ENCODE data around the gene TRIM31. TPM values are rescaled to one million over a fixed set of nuclear protein-coding genes. Genes with fewer than 3 reads are reported as not detected.

TRIM31 gene
- total RNA-seq, 4 donors from 2014 or later = not detected

DNA sequence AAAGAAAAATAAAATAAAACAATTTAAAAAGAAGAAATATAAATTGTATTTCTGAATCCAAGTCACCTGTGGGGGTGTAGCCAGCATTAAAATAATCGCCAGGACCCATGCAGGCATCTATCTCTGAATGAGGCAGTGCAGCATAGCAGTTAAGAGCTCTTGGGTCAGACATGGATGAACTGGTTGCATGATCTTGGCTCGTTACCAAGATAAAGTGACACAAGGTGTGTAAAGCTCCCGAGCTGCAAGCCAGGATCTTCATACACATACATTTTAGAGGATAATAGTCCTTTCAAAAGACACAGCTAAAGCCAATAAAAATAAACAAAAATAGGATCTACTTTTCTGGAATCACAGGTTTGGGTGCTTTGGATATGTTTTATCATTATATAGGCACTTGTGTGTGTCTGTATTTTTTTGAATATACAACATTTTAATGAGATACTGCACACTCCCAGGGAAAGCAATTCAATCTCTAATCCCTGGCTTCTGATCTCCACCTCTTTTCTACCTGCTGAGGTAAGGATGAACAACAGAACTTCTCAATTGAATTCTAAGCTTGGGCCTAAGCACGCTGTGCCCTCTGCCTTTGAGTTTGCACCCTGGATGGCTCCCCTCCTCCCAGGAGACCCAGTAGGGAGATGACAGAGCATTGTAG lies 39.3 kb upstream of the TRIM31 start:
- TF ChIP-seq, protein P1, sequence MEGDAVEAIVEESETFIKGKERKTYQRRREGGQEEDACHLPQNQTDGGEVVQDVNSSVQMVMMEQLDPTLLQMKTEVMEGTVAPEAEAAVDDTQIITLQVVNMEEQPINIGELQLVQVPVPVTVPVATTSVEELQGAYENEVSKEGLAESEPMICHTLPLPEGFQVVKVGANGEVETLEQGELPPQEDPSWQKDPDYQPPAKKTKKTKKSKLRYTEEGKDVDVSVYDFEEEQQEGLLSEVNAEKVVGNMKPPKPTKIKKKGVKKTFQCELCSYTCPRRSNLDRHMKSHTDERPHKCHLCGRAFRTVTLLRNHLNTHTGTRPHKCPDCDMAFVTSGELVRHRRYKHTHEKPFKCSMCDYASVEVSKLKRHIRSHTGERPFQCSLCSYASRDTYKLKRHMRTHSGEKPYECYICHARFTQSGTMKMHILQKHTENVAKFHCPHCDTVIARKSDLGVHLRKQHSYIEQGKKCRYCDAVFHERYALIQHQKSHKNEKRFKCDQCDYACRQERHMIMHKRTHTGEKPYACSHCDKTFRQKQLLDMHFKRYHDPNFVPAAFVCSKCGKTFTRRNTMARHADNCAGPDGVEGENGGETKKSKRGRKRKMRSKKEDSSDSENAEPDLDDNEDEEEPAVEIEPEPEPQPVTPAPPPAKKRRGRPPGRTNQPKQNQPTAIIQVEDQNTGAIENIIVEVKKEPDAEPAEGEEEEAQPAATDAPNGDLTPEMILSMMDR (IDR thresholded peaks at IDR 0.05; ENCODE audit: low read depth) = no peak

DNA sequence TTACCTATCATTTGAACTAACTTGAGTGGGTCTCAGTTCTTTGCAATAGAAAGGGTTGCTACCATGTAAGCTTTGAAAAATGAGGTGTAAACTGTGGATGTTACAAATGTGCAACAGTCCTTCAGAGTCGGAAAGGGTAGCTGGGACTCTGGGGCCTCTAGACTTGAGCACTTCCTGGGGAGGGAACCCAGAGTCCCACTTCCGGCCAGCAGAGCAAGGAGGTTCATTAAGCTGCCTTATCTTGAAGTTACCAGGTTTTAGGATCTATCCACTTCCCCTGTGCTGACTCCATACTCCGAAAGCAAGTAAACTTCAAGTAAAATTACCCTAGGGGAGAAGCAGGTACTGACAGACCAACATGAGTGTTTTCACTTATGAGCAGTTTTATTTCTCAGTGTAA lies 38.7 kb upstream of the TRIM31 start:
- TF ChIP-seq, protein P1 (IDR thresholded peaks at IDR 0.05; ENCODE audit: low read depth) = no peak

DNA sequence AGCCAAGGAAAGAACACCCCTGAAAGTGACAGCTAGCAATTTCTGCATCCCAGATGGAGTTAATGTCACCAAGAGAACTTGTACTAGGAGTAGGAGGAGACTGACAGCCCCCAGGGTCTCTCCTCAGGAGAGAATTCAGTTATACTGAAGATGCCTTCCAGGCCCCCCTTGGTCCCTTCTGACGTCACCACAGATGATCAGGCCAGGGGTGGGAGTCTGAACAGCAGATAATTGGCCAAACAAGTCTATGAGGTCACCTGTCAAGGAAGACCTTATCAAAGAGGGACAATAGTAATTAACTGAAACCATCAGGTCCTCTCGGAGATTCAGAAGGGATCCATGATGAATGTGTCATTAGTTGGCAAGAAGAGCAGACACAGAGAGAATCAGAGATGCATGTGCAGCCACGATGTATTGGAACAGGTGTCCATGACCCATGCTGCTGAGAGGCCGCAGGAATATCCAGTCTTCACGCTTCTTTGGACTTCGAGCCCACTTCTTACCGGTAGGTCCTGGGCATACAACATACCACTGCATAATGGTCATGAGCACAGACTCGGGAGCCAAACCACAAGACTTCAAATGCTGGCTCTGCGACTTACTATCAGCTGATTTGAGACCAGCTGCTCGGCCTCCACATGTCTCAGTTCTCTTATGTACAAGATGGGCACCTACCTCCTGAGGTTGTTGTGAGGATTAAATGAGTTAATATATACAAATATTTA lies 37.9 kb upstream of the TRIM31 start:
- TF ChIP-seq, protein P1 (IDR thresholded peaks at IDR 0.05; ENCODE audit: low read depth) = no peak

DNA sequence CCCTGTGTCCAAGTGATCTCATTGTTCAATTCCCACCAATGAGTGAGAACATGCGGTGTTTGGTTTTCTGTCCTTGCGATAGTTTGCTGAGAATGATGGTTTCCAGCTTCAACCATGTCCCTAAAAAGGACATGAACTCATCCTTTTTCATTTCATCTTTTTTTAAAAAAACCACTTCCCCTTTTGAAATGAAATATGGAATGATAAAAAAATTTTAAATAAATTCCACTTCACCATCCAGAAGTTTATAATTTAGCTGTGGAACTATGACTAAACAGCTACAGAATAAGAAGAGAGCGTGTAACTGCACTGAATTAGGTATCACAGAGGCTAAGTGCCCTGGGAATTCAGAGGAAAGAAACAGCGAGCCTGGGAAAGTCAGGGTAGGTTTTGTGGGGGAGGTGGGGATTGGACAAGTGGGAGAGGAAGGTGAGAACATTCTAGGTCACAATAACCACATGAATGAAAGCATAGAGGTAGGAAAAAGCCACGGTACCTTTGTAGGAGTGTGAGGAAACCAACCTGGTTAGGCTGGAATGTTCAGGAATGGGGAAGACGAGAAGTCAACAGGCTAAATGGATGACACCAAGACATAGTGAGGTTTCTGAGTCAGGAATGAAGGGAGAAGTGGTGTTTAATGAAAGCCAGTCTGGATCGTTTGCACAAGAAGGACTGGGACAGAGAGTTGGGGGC lies 37.1 kb upstream of the TRIM31 start:
- TF ChIP-seq, protein P1 (IDR thresholded peaks at IDR 0.05; ENCODE audit: low read depth) = no peak

DNA sequence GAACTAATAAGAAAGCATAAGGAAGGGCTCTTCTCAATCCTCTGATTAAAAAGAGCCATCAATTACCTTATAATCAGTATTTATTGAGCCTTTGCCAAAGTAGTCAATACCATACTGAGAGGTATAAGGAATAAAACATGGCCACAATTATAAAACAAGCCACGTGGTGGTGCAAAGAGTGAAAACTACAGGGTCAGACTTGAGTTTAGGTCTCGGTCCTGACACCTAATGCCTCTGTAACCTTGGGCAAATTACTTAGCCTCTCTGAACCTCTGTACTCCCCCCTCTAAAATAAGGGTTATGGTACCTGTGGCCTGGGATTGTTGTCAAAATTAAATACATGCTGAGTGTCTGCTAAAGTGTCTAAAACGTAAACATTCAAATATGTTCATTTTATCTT lies 36.3 kb upstream of the TRIM31 start:
- TF ChIP-seq, protein P1 (IDR thresholded peaks at IDR 0.05; ENCODE audit: low read depth) = no peak

DNA sequence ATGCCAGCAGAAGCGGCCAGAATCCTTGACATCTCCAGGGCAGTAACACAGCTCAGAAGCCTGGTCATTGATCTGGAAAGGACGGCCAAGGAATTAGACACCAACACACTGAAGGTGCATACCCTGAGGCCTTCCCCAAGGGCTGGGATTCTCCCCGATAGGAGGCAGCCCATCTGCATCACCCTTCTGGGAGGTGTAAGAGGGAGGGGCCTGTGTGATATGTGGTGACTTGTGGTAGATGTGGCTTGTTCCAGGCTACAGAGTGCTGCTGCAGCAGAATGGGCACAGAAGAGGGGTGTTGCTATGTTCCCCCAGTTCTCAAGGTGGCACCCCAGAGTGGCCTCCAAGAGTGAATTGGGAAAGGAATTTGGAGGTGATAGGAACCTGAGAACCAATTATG lies 34.2 kb upstream of the TRIM31 start:
- TF ChIP-seq, protein P1 (IDR thresholded peaks at IDR 0.05; ENCODE audit: low read depth) = no peak

DNA sequence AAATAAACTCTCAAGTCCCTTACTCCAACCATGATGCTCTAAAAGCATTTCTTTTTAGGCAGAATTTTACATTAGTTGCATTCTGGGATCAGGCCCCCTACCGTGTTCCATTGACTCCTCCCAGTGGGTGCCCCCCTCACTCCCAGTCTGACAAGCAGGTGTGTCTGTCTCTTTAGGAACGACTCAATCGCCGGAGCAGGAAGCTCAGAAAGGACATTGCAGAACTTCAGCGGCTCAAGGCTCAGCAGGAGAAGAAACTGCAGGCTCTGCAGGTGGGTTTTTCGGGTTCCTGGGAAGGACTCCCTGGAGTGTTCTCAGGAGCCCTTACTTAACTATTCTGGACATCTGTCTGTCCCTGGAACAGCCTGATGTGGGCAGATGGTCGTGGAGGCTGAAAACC lies 32.9 kb upstream of the TRIM31 start:
- TF ChIP-seq, protein P1 (IDR thresholded peaks at IDR 0.05; ENCODE audit: low read depth) = no peak

All from subcutaneous adipose tissue (tissue), 4 donors.